WTC11 (cell line): ENCODE results near the gene SSTR1.

Experiments
- ATF3 ChIP-seq: sonication (generic); formaldehyde crosslinking; conservative IDR thresholded peaks from 2 replicates; pipeline ENCODE4 v1.8.1; 2022; ENCODE audit warnings: mild to moderate bottlenecking, missing genetic modification reagents
- CREB1 ChIP-seq: sonication (generic); formaldehyde crosslinking; IDR thresholded peaks from 2 replicates; pipeline ENCODE4 v1.8.0; 2023; ENCODE audit warnings: mild to moderate bottlenecking, missing genetic modification reagents
- NFATC4 ChIP-seq: fragments of 250-450 bp; sonication (Bioruptor Pico); IDR thresholded peaks from 2 replicates; pipeline ENCODE4 v1.9.0; 2021; ENCODE audit warnings: mild to moderate bottlenecking
- NR2C2 ChIP-seq: sonication (generic); formaldehyde crosslinking; IDR thresholded peaks from 2 replicates; pipeline ENCODE4 v1.8.0; 2022; ENCODE audit warnings: mild to moderate bottlenecking, missing genetic modification reagents
- TF ChIP-seq, protein P1 (sequence below): fragments of 200-600 bp; IDR thresholded peaks from 2 replicates; pipeline ENCODE4 v1.8.0; 2022; ENCODE audit warnings: antibody characterized with exemption
- TF ChIP-seq, protein P2 (sequence below): sonication (generic); formaldehyde crosslinking; IDR thresholded peaks from 2 replicates; pipeline ENCODE4 v1.8.0; 2022; ENCODE audit warnings: mild to moderate bottlenecking, missing genetic modification reagents

GRCh38 chr14:38198425-38198824 lies 9.3 kb upstream of the SSTR1 start:
- TF ChIP-seq, protein P1, sequence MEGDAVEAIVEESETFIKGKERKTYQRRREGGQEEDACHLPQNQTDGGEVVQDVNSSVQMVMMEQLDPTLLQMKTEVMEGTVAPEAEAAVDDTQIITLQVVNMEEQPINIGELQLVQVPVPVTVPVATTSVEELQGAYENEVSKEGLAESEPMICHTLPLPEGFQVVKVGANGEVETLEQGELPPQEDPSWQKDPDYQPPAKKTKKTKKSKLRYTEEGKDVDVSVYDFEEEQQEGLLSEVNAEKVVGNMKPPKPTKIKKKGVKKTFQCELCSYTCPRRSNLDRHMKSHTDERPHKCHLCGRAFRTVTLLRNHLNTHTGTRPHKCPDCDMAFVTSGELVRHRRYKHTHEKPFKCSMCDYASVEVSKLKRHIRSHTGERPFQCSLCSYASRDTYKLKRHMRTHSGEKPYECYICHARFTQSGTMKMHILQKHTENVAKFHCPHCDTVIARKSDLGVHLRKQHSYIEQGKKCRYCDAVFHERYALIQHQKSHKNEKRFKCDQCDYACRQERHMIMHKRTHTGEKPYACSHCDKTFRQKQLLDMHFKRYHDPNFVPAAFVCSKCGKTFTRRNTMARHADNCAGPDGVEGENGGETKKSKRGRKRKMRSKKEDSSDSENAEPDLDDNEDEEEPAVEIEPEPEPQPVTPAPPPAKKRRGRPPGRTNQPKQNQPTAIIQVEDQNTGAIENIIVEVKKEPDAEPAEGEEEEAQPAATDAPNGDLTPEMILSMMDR = no peak
- TF ChIP-seq NR2C2 (CRISPR knock-in tag) = no peak
- peak; percentile 59; the same call in 1 of the 2 replicates for TF ChIP-seq NFATC4 (CRISPR knock-in tag)
- TF ChIP-seq ATF3 (CRISPR knock-in tag) = no peak
- no peak for TF ChIP-seq CREB1 (CRISPR knock-in tag)
- TF ChIP-seq, protein P2, sequence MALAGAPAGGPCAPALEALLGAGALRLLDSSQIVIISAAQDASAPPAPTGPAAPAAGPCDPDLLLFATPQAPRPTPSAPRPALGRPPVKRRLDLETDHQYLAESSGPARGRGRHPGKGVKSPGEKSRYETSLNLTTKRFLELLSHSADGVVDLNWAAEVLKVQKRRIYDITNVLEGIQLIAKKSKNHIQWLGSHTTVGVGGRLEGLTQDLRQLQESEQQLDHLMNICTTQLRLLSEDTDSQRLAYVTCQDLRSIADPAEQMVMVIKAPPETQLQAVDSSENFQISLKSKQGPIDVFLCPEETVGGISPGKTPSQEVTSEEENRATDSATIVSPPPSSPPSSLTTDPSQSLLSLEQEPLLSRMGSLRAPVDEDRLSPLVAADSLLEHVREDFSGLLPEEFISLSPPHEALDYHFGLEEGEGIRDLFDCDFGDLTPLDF (CRISPR knock-in tag) = no peak
